ENCODE measurements around the gene DCP1B.

The DCP1B gene

DNA sequence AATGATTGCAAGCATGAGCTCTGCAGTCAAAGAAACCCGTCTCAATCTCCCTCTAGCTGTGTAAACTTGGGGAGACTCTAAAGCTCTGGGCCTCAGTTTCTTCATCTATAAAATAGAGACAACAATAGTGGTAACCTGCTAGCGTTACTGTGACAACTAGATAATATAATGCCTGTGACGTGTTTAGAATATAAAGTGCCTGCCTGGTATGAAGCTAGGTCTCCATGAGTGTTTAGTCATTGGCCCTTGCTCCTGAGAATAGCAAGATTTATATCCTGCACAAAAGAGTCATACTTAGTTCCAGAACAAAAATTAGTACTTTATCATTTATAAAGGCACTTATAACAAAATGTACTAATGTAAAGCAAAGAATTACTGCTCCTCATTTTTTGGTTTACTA is 8.8 kb upstream of the DCP1B start:
- ChIA-PET POLR2A (no interaction called here), CTCF (interaction anchor here (1.5 to 1.6 kb wide), 2 partner anchors 22 to 73 kb away, joined by 3 to 4 read pairs; no protein-coding TSS in a partner anchor)
- TF ChIP-seq, protein P1, sequence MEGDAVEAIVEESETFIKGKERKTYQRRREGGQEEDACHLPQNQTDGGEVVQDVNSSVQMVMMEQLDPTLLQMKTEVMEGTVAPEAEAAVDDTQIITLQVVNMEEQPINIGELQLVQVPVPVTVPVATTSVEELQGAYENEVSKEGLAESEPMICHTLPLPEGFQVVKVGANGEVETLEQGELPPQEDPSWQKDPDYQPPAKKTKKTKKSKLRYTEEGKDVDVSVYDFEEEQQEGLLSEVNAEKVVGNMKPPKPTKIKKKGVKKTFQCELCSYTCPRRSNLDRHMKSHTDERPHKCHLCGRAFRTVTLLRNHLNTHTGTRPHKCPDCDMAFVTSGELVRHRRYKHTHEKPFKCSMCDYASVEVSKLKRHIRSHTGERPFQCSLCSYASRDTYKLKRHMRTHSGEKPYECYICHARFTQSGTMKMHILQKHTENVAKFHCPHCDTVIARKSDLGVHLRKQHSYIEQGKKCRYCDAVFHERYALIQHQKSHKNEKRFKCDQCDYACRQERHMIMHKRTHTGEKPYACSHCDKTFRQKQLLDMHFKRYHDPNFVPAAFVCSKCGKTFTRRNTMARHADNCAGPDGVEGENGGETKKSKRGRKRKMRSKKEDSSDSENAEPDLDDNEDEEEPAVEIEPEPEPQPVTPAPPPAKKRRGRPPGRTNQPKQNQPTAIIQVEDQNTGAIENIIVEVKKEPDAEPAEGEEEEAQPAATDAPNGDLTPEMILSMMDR (IDR thresholded peaks at IDR 0.05; ENCODE audit: control extremely low read depth, extremely low read depth, low read depth, missing control alignments): no peak
- no peak for DNase-seq (ENCODE audit: extremely low spot score)

DNA sequence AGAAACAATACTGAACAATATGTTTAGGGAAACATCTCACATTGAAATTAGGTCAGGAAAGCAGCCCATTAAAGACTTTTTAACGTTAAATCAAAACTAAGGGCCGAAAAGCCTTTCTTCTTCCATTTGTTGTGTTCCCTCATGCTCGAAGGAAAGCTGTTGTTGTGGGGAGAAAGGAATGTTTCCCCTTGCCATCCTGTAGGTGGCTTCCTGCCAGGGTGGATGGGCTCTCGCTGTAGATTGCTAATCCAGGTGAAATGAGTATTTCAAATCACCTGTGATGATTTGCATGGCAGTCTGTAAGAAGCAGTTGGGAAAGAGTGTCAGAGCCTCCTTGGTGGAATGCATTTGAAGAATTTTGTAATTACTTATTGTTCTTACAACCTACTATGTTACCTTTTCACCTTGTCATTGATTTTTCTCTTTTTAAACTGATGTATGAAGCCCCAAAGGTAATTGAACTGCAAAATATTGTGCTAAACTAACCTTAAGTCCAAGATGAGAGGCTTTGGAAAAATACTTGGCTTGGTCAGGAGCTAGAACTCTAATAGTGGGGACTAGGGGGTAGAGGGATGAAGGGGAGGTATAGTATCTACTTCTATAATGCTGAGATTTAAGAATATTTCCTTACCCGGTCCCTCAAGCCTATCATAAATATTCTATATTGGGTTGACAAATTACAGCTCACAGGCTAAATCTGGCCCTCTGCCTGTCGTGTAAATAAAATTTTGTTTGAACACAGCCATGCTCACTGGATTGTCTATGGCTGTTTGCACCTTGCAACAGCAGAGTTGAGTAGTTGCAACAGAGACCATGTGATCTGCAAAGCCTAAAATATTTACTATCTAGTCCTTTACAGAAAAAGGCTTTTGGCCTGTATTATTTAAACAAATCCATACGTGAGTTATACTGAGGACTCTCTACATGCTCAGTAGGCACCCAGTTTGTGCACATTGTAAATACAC is 7.7 kb upstream of the DCP1B start:
- ChIA-PET CTCF (interaction anchor here (1.0 to 2.9 kb wide), 4 partner anchors 8 to 72 kb away, joined by 3 to 10 read pairs (median 4); no protein-coding TSS in a partner anchor), POLR2A (no interaction called here)
- TF ChIP-seq, protein P1 (IDR thresholded peaks at IDR 0.05; ENCODE audit: control extremely low read depth, extremely low read depth, low read depth, missing control alignments): no peak
- DNase-seq (ENCODE audit: extremely low spot score): no peak

DNA sequence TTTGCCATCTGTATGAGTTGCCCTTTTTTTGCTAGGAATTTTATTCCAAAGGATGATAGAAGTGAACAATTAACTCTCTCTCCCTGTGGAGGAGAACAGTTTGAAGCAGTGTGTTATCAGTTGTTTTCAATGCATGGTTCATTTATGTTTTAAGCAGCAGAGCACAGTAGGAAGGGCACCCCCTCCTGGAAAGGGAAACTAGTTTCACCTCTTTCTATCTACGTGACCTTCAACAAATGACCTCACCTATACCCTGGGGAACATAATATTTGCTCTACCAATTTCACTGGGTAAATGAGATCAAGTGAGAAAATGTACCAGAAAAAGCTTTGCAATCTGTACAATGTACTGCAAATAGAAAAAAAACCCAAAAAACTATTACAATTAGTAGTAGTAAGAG is 5.4 kb upstream of the DCP1B start:
- CTCF ChIA-PET: interaction anchor here (1.2 to 3.2 kb wide), 5 partner anchors 10 to 70 kb away, joined by 3 to 10 read pairs (median 7); no protein-coding TSS in a partner anchor
- TF ChIP-seq, protein P1 (IDR thresholded peaks at IDR 0.05; ENCODE audit: control extremely low read depth, extremely low read depth, low read depth, missing control alignments): no peak
- POLR2A ChIA-PET: no interaction called here
- no peak for DNase-seq (ENCODE audit: extremely low spot score)

DNA sequence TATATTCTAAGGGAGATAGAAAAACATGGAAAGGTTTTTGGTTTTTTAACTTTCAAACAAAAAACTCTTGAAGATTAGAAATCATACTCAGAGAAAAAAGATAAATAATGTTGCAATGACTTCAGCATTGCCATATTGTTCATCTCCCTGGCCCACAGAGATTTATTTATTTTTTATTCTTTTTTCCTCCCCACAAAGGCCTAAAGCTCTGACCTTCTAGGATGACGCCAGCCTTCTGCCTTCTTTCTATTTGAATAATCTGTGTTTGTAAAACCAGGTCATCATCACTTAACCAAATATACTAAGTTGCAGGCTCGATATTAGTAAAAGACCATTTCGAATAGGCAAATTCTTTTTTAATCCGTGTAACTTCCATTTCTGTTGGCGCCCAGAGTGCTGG is 4.4 kb upstream of the DCP1B start:
- no peak for DNase-seq (ENCODE audit: extremely low spot score)
- POLR2A ChIA-PET: no interaction called here

DNA sequence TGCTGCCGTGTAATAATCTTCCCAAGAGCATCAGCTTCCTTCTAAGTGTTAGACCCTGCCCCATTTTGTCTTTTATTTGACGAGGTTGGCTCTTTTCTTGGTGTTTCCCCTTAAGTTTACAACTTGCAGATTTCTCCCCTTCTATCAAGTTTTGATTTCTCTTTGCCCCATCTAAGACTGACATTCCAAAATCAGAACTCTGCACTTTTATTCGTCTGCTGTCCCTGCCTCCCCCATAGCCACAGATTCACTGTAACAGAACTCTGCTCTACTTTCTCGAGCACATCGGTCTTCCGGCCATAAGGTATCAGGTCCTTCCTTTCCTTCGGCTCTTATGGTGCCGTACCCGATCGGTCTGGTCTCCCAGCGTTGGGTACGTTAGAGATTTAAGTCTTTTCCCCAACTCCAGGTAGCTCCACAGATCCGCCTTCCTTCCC is 563 bp downstream of the DCP1B start:
- TF ChIP-seq, protein P1 (IDR thresholded peaks at IDR 0.05; ENCODE audit: control extremely low read depth, extremely low read depth, low read depth, missing control alignments): no peak
- no peak for DNase-seq (ENCODE audit: extremely low spot score)
- ChIA-PET CTCF (interaction anchor here (1.4 to 1.5 kb wide), 2 partner anchors 12 to 32 kb away, joined by 3 to 5 read pairs; no protein-coding TSS in a partner anchor), POLR2A (no interaction called here)

More for the DNA sequence above, 4.4 kb upstream of the DCP1B start:
- CTCF ChIA-PET: interaction anchor here (0.9 to 3.2 kb wide), 3 partner anchors 9 to 26 kb away, joined by 3 to 10 read pairs (median 8); no protein-coding TSS in a partner anchor
- TF ChIP-seq, protein P1 (IDR thresholded peaks at IDR 0.05; ENCODE audit: control extremely low read depth, extremely low read depth, low read depth, missing control alignments): no peak

DNA sequence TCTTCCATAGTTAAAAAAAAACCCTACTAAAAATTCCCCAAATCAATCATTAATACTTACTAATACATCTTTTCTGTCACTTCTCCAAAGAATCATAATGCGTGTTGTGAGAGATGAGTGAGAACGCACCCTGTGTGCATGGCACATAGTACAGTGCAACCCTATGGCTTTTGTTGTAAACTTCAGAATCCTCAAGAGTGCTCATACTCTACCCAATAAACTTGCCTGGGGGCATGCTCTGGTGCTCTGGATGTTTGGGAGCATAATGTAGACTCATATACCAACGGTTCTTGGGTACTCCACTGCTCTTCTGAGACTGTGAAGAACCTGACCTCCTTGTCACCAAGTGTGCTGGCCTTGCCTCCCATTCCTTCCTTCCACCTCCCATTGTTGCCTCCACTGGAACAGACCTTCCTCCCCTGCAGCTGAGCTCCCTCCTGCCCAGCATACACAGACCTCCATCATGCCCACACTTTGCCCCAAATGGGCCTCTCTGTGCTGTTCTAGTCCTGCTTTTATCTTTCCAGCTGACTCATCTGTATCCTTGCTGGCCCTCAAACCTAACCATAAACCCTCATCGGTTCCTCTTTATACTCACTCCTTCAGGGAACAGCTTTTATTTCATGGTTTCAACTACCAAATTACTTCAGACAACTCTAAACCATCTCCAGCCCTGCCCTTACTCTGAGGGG is 8.9 kb downstream of the DCP1B start:
- CTCF ChIA-PET: interaction anchor here (1.3 to 2.1 kb wide), 3 partner anchors 9 to 55 kb away, joined by 4 to 7 read pairs (median 4); no protein-coding TSS in a partner anchor
- peak; percentile 20 for DNase-seq (ENCODE audit: extremely low spot score)
- TF ChIP-seq, protein P1 (IDR thresholded peaks at IDR 0.05; ENCODE audit: control extremely low read depth, extremely low read depth, low read depth, missing control alignments): no peak
- POLR2A ChIA-PET: no interaction called here

Data from GM10248 (cell line).